ENCODE results near the gene CELA1.
"Not testable (repeated sequence)": the region's sequence is repeated elsewhere in the genome, so short reads cannot be mapped to it uniquely, and the experiment has no call there.

CELA1 gene

DNA sequence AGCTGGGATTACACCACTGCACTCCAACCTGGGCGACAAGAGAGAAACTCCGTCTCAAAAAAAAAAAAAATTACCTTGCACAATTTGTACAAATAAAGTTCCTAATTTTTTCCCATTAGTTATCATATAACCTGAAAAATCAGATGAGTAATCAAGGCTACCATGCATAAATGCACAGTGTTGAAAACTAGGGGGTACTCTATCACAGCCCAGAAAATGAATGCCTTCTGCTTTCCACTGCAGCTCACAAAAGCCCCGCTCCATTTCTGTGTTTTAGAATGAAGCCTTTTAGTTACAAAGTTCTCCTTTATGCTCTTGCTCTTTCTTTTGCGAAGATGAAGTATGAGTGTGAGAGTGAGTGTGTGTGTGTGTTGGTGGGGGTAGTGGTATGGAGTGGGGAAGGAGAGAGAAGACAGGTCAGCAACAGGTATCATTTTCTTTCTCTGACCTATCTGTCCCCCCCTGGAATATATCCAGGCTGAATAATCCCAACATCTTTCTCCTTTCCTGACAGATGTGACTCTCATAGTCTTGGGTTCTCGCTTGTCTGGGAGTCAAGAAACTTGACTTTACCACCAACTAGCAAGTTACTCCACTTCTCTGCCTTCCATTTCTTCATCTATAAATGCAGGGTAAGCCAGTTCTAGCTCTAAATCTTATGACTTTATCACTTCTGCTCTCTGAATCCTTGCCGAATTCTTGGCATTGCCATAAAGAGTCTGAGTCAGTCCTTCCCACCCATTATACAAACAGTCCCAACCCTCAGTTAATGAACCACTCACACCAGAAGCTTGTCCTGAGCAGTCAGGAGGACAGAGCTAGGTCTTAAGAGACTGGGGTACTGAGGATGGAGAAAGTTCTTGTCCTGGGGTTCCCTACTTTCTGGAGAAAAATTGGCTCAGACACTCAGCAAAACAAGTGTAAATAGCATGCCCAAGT is 38.6 kb downstream of the CELA1 start:
- DNase-seq, result no peak

DNA sequence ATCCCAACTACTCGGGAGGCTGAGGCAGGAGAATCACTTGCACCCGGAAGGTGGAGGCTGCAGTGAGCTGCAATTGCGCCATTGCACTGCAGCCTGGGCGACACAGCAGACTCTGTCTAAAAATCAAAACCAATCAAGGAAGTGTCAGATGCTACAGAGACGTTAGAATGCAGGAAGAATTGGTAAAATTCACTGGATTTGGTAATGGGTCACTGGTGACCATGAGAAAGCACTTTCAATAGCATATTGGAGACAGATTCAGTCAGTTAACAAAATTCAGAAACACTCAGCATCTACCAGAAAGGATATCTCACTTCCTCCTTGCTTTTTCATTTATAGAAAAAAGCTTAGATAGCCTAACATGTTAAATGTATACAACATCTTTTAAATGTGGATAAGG is 40.0 kb downstream of the CELA1 start:
- no peak for DNase-seq

- DNase-seq, result not testable (repeated sequence)
Measured at GRCh38 chr12:51300768-51301167, 45.7 kb downstream of the CELA1 start.

DNA sequence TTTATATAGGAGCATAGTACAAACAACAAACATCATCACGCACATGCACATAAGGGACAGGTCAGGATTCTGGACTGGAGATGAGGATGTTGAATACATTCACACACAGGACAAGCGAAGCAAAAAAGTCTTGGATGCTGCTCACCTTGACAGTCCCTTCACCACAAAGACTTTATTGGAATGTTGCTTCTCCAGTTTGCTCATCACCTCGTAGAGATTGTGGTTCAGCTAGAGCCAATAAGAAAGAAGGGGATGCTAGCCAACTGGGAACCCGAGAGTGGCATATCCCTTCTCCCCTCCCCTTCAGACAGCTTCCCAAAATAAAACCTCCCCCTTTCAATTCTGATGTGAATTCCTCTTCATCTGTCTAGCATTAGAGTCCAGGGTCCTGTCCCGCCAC is 50.8 kb downstream of the CELA1 start:
- no peak for DNase-seq

DNA sequence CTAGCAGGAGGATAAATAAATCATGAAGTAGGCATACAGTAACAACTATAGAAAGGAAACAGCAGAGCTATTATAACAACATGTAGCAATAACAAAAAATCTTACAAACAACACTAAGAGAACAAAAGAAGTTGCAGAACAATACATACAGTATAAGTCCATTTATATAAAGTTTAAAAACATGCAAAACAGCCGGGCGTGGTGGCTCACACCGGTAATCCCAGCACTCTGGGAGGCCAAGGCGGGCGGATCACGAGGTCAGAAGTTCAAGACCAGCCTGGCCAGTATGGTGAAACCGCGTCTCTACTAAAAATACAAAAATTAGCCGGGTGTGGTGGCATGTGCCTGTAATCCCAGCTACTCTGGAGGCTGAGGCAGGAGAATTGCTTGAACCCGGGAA is 52.4 kb downstream of the CELA1 start:
- DNase-seq, result not testable (repeated sequence)

DNA sequence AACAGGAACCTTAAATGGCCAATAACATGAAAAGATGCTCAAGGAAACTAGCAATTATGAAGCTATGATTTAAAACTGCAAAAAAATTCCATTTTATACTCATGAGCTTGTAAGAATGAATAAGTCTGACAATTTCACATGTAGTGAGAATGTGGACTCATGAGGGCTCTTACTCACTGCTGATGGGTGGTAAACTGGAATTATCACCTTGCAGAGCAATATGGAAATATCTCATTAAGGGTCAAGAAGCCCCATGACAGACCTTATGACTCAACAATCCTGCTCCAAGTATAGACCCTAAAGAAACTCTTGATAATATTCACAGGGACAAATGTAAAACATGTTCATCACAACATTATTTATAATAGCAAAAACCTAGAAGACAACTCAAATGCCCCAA is 52.8 kb downstream of the CELA1 start:
- DNase-seq, result no peak

GRCh38 chr12:51291603-51292513 is 54.6 kb downstream of the CELA1 start:
- DNase-seq, result not testable (repeated sequence)

- no peak for DNase-seq
Measured at GRCh38 chr12:51285843-51286242, 60.6 kb downstream of the CELA1 start.

DNA sequence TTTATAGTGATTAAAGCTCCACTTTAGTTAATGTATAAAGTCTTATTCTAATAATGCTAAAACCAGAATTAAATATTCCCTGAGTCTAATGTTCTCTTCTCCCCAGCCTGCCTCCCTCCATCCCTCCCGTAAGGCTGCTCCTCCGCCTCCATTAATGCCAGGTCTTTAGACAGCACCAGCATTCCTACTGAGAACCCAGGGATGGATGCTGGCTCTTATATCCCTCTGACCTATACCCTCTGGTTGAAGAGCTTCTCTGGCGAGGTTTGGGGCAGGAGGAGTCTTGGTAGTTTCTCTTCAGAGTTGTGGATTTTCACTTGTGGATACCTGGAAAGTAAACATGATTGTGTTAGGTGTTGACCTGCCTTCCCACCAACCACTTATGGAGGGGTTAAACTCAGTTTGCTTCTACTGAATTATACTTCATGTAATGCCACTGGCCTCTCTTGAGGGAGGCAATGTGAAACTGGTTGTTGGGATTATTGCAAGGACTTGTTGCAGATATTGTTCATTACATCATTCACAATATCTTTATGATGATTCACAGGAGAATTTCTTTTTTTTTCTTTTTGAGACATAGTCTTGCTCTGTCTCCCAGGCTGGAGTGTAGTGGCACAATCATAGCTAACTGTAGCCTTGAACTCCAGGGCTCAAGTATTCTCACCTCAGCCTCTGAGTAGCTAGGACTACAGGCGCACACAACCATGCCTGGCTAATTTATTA is 65.1 kb downstream of the CELA1 start:
- no peak for DNase-seq

Data from activated CD4-positive, alpha-beta T cell treated with anti-CD3 and anti-CD28 coated beads, Interleukin-2, amount 50 U/mL, for 16 hours (primary cell).